GM18861 (cell line): ENCODE data around the gene RNF207.

Experiments used
- ATAC-seq: cut with Tn5 transposase; IDR thresholded peaks from one replicate; pipeline ENCODE4 v1.9.1; 2021; ENCODE audit not compliant: unreplicated experiment

RNF207 gene

DNA sequence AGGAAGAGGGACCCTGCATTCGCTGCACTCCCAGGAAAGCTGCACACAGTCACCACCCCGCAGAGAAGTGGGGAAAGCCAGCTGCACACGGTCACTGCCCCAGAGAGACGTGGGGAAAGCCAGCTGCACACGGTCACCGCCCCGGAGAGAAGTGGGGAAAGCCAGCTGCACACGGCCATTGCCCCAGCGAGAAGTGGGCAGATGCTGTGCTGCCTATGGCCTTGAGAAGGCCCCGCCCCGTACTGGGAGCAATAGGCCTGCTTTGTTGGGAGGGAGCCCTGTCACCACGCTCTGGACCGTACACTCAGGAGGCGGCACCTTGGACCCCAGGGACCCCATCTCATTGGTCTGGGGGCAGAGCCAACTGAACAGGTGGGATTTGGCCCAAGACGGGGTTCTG is 59.2 kb downstream of the RNF207 start:
- ATAC-seq, result no peak

DNA sequence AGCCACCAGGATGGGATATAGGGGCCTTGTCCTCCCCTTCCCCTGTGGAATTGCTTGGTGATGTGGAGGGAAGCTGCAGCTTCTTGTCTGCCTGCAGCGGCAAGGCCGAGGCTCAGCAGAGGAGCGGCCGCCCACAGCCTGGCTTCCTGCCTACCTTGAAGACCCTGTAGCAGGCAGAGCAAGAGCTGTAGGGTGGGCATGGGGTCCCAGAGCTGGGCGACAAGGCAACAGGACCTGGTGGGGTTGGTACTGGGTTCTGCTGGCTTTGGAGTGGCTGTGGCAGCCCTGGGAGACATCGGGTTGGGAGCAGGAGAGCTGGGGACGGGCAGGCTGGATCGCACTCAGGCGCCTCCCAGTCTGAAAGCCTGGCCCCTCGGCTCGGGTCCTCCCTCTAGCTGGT is 60.7 kb downstream of the RNF207 start:
- no peak for ATAC-seq

DNA sequence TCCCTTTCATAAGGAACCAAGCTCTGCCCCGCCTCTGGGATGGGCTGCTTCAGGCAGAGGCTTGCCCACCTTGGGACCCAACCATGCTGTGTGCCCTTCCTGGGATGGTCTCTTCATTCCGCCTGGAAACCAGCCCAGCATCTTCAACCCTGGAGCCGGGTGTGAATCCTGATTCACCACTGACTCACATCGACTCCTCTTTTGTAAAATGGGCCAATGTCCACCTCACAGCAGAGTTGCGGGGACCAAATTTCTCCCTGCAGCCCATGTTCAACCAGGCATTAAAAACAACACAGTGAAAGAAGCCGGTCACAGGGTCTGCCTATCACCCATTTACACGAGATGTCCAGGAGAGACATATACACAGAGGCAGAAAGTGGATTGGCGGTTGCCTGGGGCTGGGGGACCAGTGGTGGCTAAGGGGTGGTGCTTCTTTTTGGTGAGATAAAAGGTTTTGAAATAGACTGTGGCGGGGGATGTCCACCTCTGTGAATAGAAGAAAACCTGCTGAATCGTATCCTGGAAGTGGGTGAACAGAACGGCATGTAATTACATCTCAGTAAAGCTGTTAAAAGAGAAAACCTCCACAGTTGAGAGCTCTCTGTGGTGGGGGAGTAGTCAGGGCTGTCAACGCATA is 61.9 kb downstream of the RNF207 start:
- ATAC-seq, result no peak

DNA sequence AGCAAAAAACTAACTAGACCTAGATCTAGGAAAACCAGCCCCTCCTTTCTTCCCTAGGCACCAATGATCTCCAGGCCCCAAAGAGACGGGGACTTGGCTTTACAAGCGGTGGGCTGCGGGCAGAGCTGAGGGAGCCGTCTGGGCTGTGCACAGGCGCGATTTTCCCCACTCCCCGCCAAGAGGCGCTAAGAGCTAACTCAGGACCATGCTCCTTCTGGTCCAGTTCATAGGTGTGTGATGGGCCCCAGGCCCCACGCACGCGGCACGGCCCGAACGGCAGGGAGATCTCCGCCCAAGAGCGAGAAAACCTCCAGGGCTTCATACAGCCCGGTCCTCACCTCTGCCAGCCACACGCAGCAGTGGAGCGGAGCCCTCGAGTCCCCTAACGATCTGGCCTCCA is 62.5 kb downstream of the RNF207 start:
- no peak for ATAC-seq

DNA sequence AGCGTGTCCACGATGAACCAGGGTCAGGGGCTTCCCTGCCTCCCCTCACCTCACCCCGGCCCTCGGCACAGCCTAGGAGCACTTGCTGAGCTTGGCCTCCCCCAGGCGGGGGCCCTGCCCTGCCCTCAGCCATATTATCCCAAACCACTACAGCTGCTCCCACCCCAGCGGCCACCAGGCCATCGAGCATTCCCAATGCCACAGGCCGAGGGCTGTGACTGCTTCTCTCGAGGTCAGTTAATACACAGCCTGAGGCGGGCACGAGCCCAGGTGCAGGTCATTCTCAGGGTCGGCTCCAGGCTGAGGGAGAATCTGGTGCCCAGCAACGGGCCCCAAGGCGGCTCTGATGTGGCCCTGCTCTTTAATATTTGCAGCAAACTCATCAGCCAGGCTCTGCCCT is 63.4 kb downstream of the RNF207 start:
- ATAC-seq, result no peak

DNA sequence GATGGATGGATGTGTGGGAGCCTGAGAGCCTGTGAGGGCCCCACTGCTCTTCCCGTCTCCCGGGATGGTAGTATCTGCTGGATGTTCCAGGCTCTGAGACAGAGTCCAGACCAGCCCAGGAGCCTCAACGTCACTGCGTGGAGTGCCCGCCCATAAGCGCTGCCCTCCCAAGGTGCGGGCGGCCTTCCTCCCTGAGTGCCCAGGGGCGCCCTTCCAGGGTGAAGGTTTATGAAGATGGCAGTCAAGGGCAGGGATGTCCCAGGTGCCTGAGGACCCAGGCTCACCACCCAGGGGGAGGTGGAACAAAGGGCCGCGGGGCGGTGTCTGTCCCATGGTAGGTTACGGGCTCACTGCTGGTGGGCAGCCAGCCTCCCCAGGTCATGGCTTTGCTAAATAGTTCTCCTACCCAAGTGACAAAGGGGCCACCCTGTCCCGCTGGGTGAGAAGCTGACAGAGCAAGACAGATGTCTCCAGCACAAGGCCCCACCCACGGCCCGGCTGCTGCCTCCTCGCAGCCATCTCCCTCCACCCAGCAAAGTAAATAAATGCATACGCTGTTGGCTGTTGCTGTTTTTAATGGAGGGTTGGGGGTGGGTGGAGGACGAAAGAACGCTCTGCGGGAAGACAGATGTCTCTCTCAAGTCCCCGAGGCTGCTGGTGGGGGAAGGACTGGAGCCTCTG is 63.9 kb downstream of the RNF207 start:
- no peak for ATAC-seq

DNA sequence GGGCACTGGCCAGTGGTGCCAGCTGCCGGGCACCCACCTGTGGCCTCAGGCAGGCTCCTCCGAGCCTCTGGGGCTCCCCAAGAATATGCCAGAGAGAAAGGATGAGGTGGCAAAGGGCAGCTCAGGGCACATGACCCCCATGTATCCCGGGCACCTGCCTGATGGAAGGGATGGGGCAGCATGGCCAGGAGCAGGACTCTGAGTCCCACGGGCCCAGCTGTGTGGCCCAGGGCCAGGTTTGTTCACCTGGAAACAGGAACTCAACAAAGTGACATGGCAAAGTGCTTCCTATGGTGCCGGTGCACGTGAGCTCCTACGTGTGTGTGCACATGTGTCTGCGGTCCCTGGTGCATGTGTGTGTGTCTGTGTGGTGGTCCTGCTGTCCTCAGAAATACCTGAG is 64.5 kb downstream of the RNF207 start:
- ATAC-seq, result no peak
